Activated gamma-delta T cell treated with anti-CD3 and anti-CD28 coated beads, Interleukin-2, amount 50 U/mL, for 16 hours (primary cell): ENCODE data around the gene ACP4.
"Not testable (repeated sequence)": the region's sequence is repeated elsewhere in the genome, so short reads cannot be mapped to it uniquely, and the experiment has no call there.

ENCODE experiments used
- DNase-seq: peaks from one replicate; pipeline ENCODE4 v3.0.0-alpha.2; 2020; ENCODE audit warnings: low read depth

Gene ACP4

GRCh38 chr19:50790396-50790795 is at the start of gene ACP4:
TSS of gene ACP4 (plus strand) at chr19:50790415. CDS start at chr19:50790415, 0 bp downstream.
- DNase-seq: no peak

GRCh38 chr19:50741179-50741933 is 48.9 kb upstream of the ACP4 start:
- DNase-seq: no peak

- no peak for DNase-seq
These were observed 46.7 kb upstream of the ACP4 start for GRCh38 chr19:50743537-50743936.

GRCh38 chr19:50745221-50745620 is 45.0 kb upstream of the ACP4 start:
- DNase-seq: no peak

- DNase-seq: not testable (repeated sequence)
These were observed 43.1 kb upstream of the ACP4 start for GRCh38 chr19:50747141-50747540.

GRCh38 chr19:50749490-50749889 is 40.7 kb upstream of the ACP4 start:
- DNase-seq: no peak

GRCh38 chr19:50750010-50750409 is 40.2 kb upstream of the ACP4 start:
- no peak for DNase-seq

- DNase-seq: no peak
These were observed 36.3 kb upstream of the ACP4 start for GRCh38 chr19:50753879-50754278.

- DNase-seq: not testable (repeated sequence)
These were observed 34.0 kb upstream of the ACP4 start for GRCh38 chr19:50756244-50756643.

GRCh38 chr19:50757624-50758023 is 32.6 kb upstream of the ACP4 start:
- not testable (repeated sequence) for DNase-seq

- DNase-seq: not testable (repeated sequence)
These were observed 31.1 kb upstream of the ACP4 start for GRCh38 chr19:50759076-50759475.

GRCh38 chr19:50759886-50760285 is 30.3 kb upstream of the ACP4 start:
- no peak for DNase-seq

- DNase-seq: not testable (repeated sequence)
These were observed 28.7 kb upstream of the ACP4 start for GRCh38 chr19:50761501-50761900.

- DNase-seq: not testable (repeated sequence)
These were observed 26.7 kb upstream of the ACP4 start for GRCh38 chr19:50763521-50763920.

- no peak for DNase-seq
These were observed 25.8 kb upstream of the ACP4 start for GRCh38 chr19:50764409-50764808.

- DNase-seq: not testable (repeated sequence)
These were observed 23.5 kb upstream of the ACP4 start for GRCh38 chr19:50766746-50767145.

GRCh38 chr19:50767263-50767662 is 23.0 kb upstream of the ACP4 start:
- DNase-seq: not testable (repeated sequence)

GRCh38 chr19:50768277-50768676 is 21.9 kb upstream of the ACP4 start:
- no peak for DNase-seq

- DNase-seq: not testable (repeated sequence)
These were observed 20.1 kb upstream of the ACP4 start, which contains the start of gene GPR32 for GRCh38 chr19:50770164-50770563. TSS of gene GPR32 (plus strand) at chr19:50770464. CDS start at chr19:50770601, 137 bp downstream.

- DNase-seq: no peak
These were observed 19.3 kb upstream of the ACP4 start for GRCh38 chr19:50770888-50771287.

- no peak for DNase-seq
These were observed 17.7 kb upstream of the ACP4 start for GRCh38 chr19:50772476-50772875.

- DNase-seq: not testable (repeated sequence)
These were observed 17.3 kb upstream of the ACP4 start for GRCh38 chr19:50772912-50773311.

- DNase-seq: not testable (repeated sequence)
These were observed 16.8 kb upstream of the ACP4 start for GRCh38 chr19:50773454-50773853.

- DNase-seq: no peak
These were observed 14.1 kb upstream of the ACP4 start for GRCh38 chr19:50776131-50776530.
